ENCODE data around the gene C3orf49. TPM values are rescaled to one million over a fixed set of nuclear protein-coding genes. Genes with fewer than 3 reads are reported as not detected.

C3orf49 gene
- total RNA-seq, 1 donor from 2014 or later = not detected

- H3K4me1 Mint-ChIP-seq (ENCODE audit: unreplicated experiment) = no peaks in the 10 kb centered on the region
- no peak for DNase-seq (ENCODE audit: extremely low spot score, unreplicated experiment)
Observed at GRCh38 chr3:63824309-63824708, 5.2 kb downstream of the C3orf49 start.

DNA sequence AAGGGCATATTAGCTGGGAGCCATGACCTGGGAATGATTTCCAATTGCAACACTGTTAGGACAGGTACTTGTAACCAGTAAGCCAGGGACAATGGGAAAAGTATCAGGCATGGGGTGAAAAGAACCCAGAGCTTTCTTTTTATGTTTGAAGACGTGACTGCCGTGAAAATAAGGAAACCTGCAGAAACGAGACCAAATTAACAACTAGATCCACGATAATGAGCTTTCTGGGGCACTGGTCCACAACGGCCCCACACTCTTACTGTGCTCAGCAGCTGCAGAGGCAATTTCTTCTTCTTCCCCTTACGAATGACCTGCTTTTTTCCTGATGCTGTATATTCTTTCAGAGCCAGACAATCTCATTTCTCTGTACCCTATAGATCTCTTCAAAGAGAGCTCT, 11.4 kb downstream of the C3orf49 start:
- H3K27me3 Mint-ChIP-seq = no peaks in the 10 kb centered on the region
- no peak overlapping the region for H3K4me3 Mint-ChIP-seq
- no peaks in the 10 kb centered on the region for H3K4me1 Mint-ChIP-seq (ENCODE audit: unreplicated experiment)
- TF ChIP-seq, protein P1, sequence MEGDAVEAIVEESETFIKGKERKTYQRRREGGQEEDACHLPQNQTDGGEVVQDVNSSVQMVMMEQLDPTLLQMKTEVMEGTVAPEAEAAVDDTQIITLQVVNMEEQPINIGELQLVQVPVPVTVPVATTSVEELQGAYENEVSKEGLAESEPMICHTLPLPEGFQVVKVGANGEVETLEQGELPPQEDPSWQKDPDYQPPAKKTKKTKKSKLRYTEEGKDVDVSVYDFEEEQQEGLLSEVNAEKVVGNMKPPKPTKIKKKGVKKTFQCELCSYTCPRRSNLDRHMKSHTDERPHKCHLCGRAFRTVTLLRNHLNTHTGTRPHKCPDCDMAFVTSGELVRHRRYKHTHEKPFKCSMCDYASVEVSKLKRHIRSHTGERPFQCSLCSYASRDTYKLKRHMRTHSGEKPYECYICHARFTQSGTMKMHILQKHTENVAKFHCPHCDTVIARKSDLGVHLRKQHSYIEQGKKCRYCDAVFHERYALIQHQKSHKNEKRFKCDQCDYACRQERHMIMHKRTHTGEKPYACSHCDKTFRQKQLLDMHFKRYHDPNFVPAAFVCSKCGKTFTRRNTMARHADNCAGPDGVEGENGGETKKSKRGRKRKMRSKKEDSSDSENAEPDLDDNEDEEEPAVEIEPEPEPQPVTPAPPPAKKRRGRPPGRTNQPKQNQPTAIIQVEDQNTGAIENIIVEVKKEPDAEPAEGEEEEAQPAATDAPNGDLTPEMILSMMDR (conservative IDR thresholded peaks at IDR 0.05) = no peak
- no peak for DNase-seq (ENCODE audit: extremely low spot score, unreplicated experiment)
- no peak overlapping the region for H3K27ac Mint-ChIP-seq
- H3K36me3 Mint-ChIP-seq = peaks cover 25% of the 10 kb centered on the region
- peaks cover 5% of the 10 kb centered on the region for H3K9me3 Mint-ChIP-seq

More at GRCh38 chr3:63824309-63824708, 5.2 kb downstream of the C3orf49 start:
- H3K27me3 Mint-ChIP-seq = no peaks in the 10 kb centered on the region
- TF ChIP-seq, protein P1 (conservative IDR thresholded peaks at IDR 0.05) = no peak
- peaks cover 5% of the 10 kb centered on the region for H3K36me3 Mint-ChIP-seq
- no peak overlapping the region for H3K4me3 Mint-ChIP-seq
- H3K9me3 Mint-ChIP-seq = peaks cover 4% of the 10 kb centered on the region
- H3K27ac Mint-ChIP-seq = no peak overlapping the region

- peaks cover 25% of the 10 kb centered on the region for H3K36me3 Mint-ChIP-seq
- no peaks in the 10 kb centered on the region for H3K27me3 Mint-ChIP-seq
- no peak for DNase-seq (ENCODE audit: extremely low spot score, unreplicated experiment)
- H3K9me3 Mint-ChIP-seq = peaks cover 5% of the 10 kb centered on the region
- H3K4me1 Mint-ChIP-seq (ENCODE audit: unreplicated experiment) = no peaks in the 10 kb centered on the region
- TF ChIP-seq, protein P1 (conservative IDR thresholded peaks at IDR 0.05) = no peak
- no peak overlapping the region for H3K27ac Mint-ChIP-seq
- H3K4me3 Mint-ChIP-seq = no peak overlapping the region
Observed at GRCh38 chr3:63832395-63832794, 13.3 kb downstream of the C3orf49 start.

GRCh38 chr3:63841704-63842103, 22.6 kb downstream of the C3orf49 start:
- TF ChIP-seq, protein P1 (conservative IDR thresholded peaks at IDR 0.05) = no peak
- peaks cover 12% of the 10 kb centered on the region for H3K36me3 Mint-ChIP-seq
- H3K4me3 Mint-ChIP-seq = no peak overlapping the region
- no peak overlapping the region for H3K27ac Mint-ChIP-seq
- no peaks in the 10 kb centered on the region for H3K27me3 Mint-ChIP-seq
- H3K9me3 Mint-ChIP-seq = no peaks in the 10 kb centered on the region
- no peaks in the 10 kb centered on the region for H3K4me1 Mint-ChIP-seq (ENCODE audit: unreplicated experiment)
- no peak for DNase-seq (ENCODE audit: extremely low spot score, unreplicated experiment)

DNA sequence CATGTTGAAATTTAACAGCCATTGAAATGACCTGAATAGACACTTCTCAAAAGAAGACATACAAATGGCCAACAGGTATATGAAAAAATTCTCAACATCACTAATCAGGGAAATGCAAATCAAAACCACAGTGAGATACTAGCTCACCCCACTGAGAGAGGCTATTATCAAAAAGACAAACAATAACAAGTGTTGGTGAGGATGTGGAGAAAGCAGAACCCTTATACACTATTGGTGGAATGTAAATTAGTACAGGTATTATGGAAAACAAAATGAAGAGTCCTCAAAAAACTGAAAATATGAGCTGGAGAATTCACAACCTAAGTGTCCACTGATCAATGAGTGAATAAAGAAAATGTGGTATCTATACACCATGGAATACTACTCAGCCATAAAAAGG, 23.0 kb downstream of the C3orf49 start:
- DNase-seq (ENCODE audit: extremely low spot score, unreplicated experiment) = no peak
- TF ChIP-seq, protein P1 (conservative IDR thresholded peaks at IDR 0.05) = no peak
- Mint-ChIP-seq H3K4me3 (no peak overlapping the region), H3K9me3 (no peaks in the 10 kb centered on the region), H3K36me3 (peaks cover 12% of the 10 kb centered on the region), H3K27ac (no peak overlapping the region), H3K27me3 (no peaks in the 10 kb centered on the region), H3K4me1 (ENCODE audit: unreplicated experiment) (no peaks in the 10 kb centered on the region)

- Mint-ChIP-seq H3K4me3 (no peak overlapping the region), H3K36me3 (peaks cover 8% of the 10 kb centered on the region), H3K9me3 (no peaks in the 10 kb centered on the region), H3K4me1 (ENCODE audit: unreplicated experiment) (peaks cover 10% of the 10 kb centered on the region), H3K27ac (no peak overlapping the region), H3K27me3 (no peaks in the 10 kb centered on the region)
- TF ChIP-seq, protein P1 (conservative IDR thresholded peaks at IDR 0.05) = no peak
- no peak for DNase-seq (ENCODE audit: extremely low spot score, unreplicated experiment)
Observed at GRCh38 chr3:63845215-63845614, 26.1 kb downstream of the C3orf49 start.

Data from type B pancreatic cell (in vitro differentiated cells).